Neural progenitor cell (in vitro differentiated cells): Measurements from ENCODE around the gene GRID1. TPM values are rescaled to one million over a fixed set of nuclear protein-coding genes. Genes with fewer than 3 reads are reported as not detected.

Experiments used
- DNase-seq: peaks from one replicate; pipeline ENCODE4 v3.0.0-alpha.2; 2016; ENCODE audit warnings: low spot score
- H2AFZ ChIP-seq: fragments of 200-600 bp; sonication (generic); replicated peaks from 2 replicates; pipeline ENCODE4 v1.6.1; 2016; ENCODE audit warnings: antibody characterized with exemption
- H3F3A ChIP-seq: fragments of 200-600 bp; sonication (generic); 2 replicates; pipeline ENCODE4 v1.6.1; 2016; ENCODE audit warnings: antibody characterized with exemption, low read depth
- H3K27ac ChIP-seq: fragments of 200-600 bp; sonication (generic); 2 replicates; pipeline ENCODE4 v1.5.1; 2016; ENCODE audit warnings: mild to moderate bottlenecking
- H3K27me3 ChIP-seq: fragments of 200-600 bp; sonication (generic); 2 replicates; pipeline ENCODE4 v1.6.1; 2016; ENCODE audit warnings: mild to moderate bottlenecking, moderate library complexity
- H3K36me3 ChIP-seq: fragments of 200-600 bp; sonication (generic); 2 replicates; pipeline ENCODE4 v1.5.1; 2016
- H3K4me1 ChIP-seq: fragments of 200-600 bp; sonication (generic); 2 replicates; pipeline ENCODE4 v1.6.1; 2016; ENCODE audit warnings: mixed run types
- H3K4me2 ChIP-seq: fragments of 200-600 bp; sonication (generic); 2 replicates; pipeline ENCODE4 v1.6.1; 2016
- H3K4me3 ChIP-seq: fragments of 200-600 bp; sonication (generic); 2 replicates; pipeline ENCODE4 v1.5.1; 2016
- H3K79me2 ChIP-seq: fragments of 200-600 bp; sonication (generic); 2 replicates; pipeline ENCODE4 v1.6.1; 2016; ENCODE audit warnings: low read depth
- H3K9ac ChIP-seq: fragments of 200-600 bp; sonication (generic); 2 replicates; pipeline ENCODE4 v1.6.1; 2016
- H3K9me3 ChIP-seq: fragments of 200-600 bp; sonication (generic); 2 replicates; pipeline ENCODE4 v1.5.1; 2016; ENCODE audit warnings: low read depth
- H4K20me1 ChIP-seq: fragments of 200-600 bp; sonication (generic); 2 replicates; pipeline ENCODE4 v1.6.1; 2016; ENCODE audit warnings: low read depth
- H3K27ac Mint-ChIP-seq: 3 replicates; pipeline ENCODE4 v1.8.0; 2021; ENCODE audit warnings: mixed read lengths
- H3K27me3 Mint-ChIP-seq: 2 replicates; pipeline ENCODE4 v1.8.0; 2022; ENCODE audit warnings: low read depth, mild to moderate bottlenecking, inconsistent platforms, moderate library complexity, mixed read lengths; ENCODE audit not compliant: insufficient read depth
- H3K36me3 Mint-ChIP-seq: 3 replicates; pipeline ENCODE4 v1.8.0; 2021; ENCODE audit warnings: mixed read lengths
- H3K4me1 Mint-ChIP-seq: 3 replicates; pipeline ENCODE4 v1.8.0; 2021; ENCODE audit warnings: mixed read lengths
- H3K4me3 Mint-ChIP-seq: 3 replicates; pipeline ENCODE4 v1.8.0; 2021; ENCODE audit warnings: mild to moderate bottlenecking, moderate library complexity, mixed read lengths
- H3K9me3 Mint-ChIP-seq: 3 replicates; pipeline ENCODE4 v1.8.0; 2020; ENCODE audit warnings: mixed read lengths
- EZH2 ChIP-seq: fragments of 200-600 bp; sonication (generic); IDR thresholded peaks from 2 replicates; pipeline ENCODE4 v1.6.1; 2017; ENCODE audit warnings: antibody characterized with exemption, mild to moderate bottlenecking, moderate library complexity
- EZH2phosphoT487 ChIP-seq: fragments of 200-600 bp; sonication (generic); IDR thresholded peaks from 2 replicates; pipeline ENCODE4 v1.6.1; 2017; ENCODE audit warnings: antibody characterized with exemption
- total RNA-seq: library from RNA; depleted of rRNA; stranded (reverse); fragments of >200 nt; gene quantifications from 2 replicates; pipeline ENCODE4 v1.2.3, GENCODE V29; 2015; ENCODE audit warnings: low replicate concordance
- TF ChIP-seq, protein P1 (sequence below): fragments of 200-600 bp; sonication (generic); IDR thresholded peaks from 2 replicates; pipeline ENCODE4 v1.5.1; 2017; ENCODE audit warnings: antibody characterized with exemption, mild to moderate bottlenecking

GRID1 gene
- total RNA-seq, 1 donor from 2014 or later: not detected

GRCh38 chr10:86393862-86394455 lies 27.4 kb upstream of the GRID1 start:
- H3K4me3 ChIP-seq: no peak overlapping the region
- no peak overlapping the region for H2AFZ ChIP-seq
- no peak for DNase-seq
- H4K20me1 ChIP-seq: no peaks in the 10 kb centered on the region
- H3K4me3 Mint-ChIP-seq: no peak overlapping the region
- no peaks in the 10 kb centered on the region for H3K79me2 ChIP-seq
- no peaks in the 10 kb centered on the region for H3F3A ChIP-seq
- no peak overlapping the region for H3K9ac ChIP-seq
- no peak overlapping the region for H3K27ac Mint-ChIP-seq
- peaks cover 2% of the 10 kb centered on the region for H3K9me3 Mint-ChIP-seq
- peaks cover 70% of the 10 kb centered on the region for H3K27me3 ChIP-seq
- H3K36me3 ChIP-seq: no peaks in the 10 kb centered on the region
- H3K27ac ChIP-seq: no peak overlapping the region
- TF ChIP-seq EZH2phosphoT487 (no peak), EZH2 (no peak)
- TF ChIP-seq, protein P1, sequence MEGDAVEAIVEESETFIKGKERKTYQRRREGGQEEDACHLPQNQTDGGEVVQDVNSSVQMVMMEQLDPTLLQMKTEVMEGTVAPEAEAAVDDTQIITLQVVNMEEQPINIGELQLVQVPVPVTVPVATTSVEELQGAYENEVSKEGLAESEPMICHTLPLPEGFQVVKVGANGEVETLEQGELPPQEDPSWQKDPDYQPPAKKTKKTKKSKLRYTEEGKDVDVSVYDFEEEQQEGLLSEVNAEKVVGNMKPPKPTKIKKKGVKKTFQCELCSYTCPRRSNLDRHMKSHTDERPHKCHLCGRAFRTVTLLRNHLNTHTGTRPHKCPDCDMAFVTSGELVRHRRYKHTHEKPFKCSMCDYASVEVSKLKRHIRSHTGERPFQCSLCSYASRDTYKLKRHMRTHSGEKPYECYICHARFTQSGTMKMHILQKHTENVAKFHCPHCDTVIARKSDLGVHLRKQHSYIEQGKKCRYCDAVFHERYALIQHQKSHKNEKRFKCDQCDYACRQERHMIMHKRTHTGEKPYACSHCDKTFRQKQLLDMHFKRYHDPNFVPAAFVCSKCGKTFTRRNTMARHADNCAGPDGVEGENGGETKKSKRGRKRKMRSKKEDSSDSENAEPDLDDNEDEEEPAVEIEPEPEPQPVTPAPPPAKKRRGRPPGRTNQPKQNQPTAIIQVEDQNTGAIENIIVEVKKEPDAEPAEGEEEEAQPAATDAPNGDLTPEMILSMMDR: no peak
- H3K4me2 ChIP-seq: no peak overlapping the region
- peaks cover 16% of the 10 kb centered on the region for H3K4me1 Mint-ChIP-seq
- H3K36me3 Mint-ChIP-seq: no peaks in the 10 kb centered on the region
- peaks cover 10% of the 10 kb centered on the region for H3K27me3 Mint-ChIP-seq
- H3K4me1 ChIP-seq: peaks cover 9% of the 10 kb centered on the region
- H3K9me3 ChIP-seq: no peaks in the 10 kb centered on the region

DNA sequence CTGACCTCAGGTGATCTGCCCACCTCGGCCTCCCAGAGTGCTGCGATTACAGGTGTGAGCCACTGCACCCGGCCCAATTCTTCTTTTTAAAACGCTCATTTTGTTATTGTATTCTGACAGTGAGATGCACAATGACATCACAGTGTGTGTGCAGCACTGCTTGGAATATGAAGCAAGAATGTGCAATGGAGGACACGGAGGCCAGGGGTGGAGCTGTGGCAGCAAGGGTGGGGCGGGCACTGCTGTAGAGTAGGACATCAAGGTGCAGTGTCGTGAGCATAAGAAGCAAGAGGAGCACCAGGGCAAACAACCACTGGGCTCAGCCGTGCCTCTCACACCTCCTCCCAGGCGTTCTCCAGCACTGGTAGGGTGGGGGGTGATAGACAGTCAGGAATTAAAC lies 26.8 kb upstream of the GRID1 start:
- H3K9ac ChIP-seq: no peak overlapping the region
- Mint-ChIP-seq H3K36me3 (no peaks in the 10 kb centered on the region), H3K4me1 (peaks cover 17% of the 10 kb centered on the region), H3K9me3 (peaks cover 2% of the 10 kb centered on the region), H3K4me3 (no peak overlapping the region), H3K27ac (no peak overlapping the region), H3K27me3 (peaks cover 10% of the 10 kb centered on the region)
- no peaks in the 10 kb centered on the region for H4K20me1 ChIP-seq
- H3K79me2 ChIP-seq: no peaks in the 10 kb centered on the region
- TF ChIP-seq EZH2phosphoT487 (no peak), EZH2 (no peak)
- TF ChIP-seq, protein P1: no peak
- H3K4me2 ChIP-seq: no peak overlapping the region
- peaks cover 67% of the 10 kb centered on the region for H3K27me3 ChIP-seq
- H2AFZ ChIP-seq: no peak overlapping the region
- H3K9me3 ChIP-seq: no peaks in the 10 kb centered on the region
- no peaks in the 10 kb centered on the region for H3K36me3 ChIP-seq
- H3F3A ChIP-seq: no peaks in the 10 kb centered on the region
- no peak for DNase-seq
- H3K4me1 ChIP-seq: peaks cover 9% of the 10 kb centered on the region
- H3K27ac ChIP-seq: no peak overlapping the region
- no peak overlapping the region for H3K4me3 ChIP-seq

- H3K79me2 ChIP-seq: no peaks in the 10 kb centered on the region
- H3K27me3 Mint-ChIP-seq: peaks cover 15% of the 10 kb centered on the region
- peaks cover 22% of the 10 kb centered on the region for H3K4me1 Mint-ChIP-seq
- H3K4me1 ChIP-seq: peaks cover 11% of the 10 kb centered on the region
- no peak overlapping the region for H3K27ac Mint-ChIP-seq
- H3K9me3 Mint-ChIP-seq: peaks cover 4% of the 10 kb centered on the region
- no peaks in the 10 kb centered on the region for H3K9me3 ChIP-seq
- no peak overlapping the region for H3K4me2 ChIP-seq
- no peak overlapping the region for H3K4me3 ChIP-seq
- no peak for TF ChIP-seq EZH2phosphoT487
- TF ChIP-seq EZH2: no peak
- TF ChIP-seq, protein P1: no peak
- H2AFZ ChIP-seq: no peak overlapping the region
- H3K36me3 Mint-ChIP-seq: no peaks in the 10 kb centered on the region
- H3F3A ChIP-seq: peaks cover 4% of the 10 kb centered on the region
- DNase-seq: no peak
- no peaks in the 10 kb centered on the region for H4K20me1 ChIP-seq
- no peak overlapping the region for H3K27ac ChIP-seq
- no peaks in the 10 kb centered on the region for H3K36me3 ChIP-seq
- no peak overlapping the region for H3K9ac ChIP-seq
- peaks cover 70% of the 10 kb centered on the region for H3K27me3 ChIP-seq
- H3K4me3 Mint-ChIP-seq: no peak overlapping the region
Observed at GRCh38 chr10:86392723-86393094, 26.1 kb upstream of the GRID1 start.
